GM10266 (cell line): ENCODE data around the gene STXBP3.

ENCODE experiments used
- DNase-seq: peaks from one replicate; pipeline ENCODE4 v3.0.0; 2012; ENCODE audit errors: extremely low spot score
- TF ChIP-seq, protein P1 (sequence below): IDR thresholded peaks from 2 replicates; pipeline ENCODE4 v1.5.1; 2012; ENCODE audit warnings: mild to moderate bottlenecking, low read depth; ENCODE audit not compliant: control insufficient read depth, insufficient read depth; ENCODE audit errors: missing control alignments

The STXBP3 gene

DNA sequence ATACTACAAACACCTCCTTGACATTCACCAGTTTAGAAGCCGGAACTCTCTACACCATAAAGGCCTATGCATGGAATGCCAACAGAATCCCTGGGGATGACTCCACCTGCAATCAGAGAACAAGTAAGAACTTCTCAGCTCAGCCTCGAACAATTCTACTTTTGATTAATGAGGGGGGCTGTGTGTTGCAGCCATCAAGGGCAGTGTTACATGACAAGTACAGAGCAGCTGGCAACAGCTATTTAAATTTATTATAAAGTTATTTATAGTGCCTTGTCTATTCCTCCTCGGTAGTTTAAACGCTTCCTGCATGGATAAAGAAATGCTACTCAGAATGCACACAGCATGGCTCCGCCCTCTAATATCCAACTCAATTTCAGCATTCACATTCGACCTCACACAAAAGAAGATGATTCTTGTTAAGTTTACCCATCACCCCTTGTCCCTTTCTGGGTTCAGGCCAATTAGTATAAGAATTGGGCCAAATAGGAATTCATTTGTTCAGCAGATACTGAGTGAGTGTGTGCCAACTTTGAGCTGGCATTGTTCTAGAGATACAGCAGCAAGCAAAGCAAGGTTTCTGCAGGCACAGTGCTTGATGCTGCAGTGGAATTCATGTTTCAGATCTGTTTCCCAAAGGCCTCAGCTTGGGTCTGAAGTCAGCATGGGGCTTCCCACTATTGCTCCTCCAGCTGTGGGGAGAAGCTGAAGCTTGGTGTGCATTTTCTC lies 27.4 kb upstream of the STXBP3 start:
- no peak for DNase-seq

GRCh38 chr1:108719656-108720435 lies 26.6 kb upstream of the STXBP3 start:
- no peak for DNase-seq
- TF ChIP-seq, protein P1, sequence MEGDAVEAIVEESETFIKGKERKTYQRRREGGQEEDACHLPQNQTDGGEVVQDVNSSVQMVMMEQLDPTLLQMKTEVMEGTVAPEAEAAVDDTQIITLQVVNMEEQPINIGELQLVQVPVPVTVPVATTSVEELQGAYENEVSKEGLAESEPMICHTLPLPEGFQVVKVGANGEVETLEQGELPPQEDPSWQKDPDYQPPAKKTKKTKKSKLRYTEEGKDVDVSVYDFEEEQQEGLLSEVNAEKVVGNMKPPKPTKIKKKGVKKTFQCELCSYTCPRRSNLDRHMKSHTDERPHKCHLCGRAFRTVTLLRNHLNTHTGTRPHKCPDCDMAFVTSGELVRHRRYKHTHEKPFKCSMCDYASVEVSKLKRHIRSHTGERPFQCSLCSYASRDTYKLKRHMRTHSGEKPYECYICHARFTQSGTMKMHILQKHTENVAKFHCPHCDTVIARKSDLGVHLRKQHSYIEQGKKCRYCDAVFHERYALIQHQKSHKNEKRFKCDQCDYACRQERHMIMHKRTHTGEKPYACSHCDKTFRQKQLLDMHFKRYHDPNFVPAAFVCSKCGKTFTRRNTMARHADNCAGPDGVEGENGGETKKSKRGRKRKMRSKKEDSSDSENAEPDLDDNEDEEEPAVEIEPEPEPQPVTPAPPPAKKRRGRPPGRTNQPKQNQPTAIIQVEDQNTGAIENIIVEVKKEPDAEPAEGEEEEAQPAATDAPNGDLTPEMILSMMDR = no peak

More for the DNA sequence above, 27.4 kb upstream of the STXBP3 start:
- TF ChIP-seq, protein P1 = no peak

DNA sequence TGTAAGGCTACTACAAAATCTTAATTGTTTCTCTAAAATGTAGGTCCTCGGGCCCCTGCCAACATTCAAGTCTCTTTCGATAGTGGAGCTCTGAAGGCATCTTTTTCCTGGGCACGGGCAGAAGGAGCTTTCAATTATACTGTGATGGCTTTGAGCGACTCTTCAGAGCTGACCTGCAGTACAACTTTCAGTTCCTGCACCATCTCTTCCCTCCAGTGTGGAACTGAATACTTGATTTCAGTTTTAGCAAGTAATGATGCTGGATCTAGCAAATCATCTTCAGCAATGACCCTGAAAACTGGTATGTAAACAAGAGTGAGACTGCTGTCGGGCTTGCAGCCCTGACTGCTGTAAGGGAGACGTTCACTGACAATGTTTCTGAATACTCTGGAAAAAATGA lies 24.2 kb upstream of the STXBP3 start:
- DNase-seq = no peak
- TF ChIP-seq, protein P1 = no peak

DNA sequence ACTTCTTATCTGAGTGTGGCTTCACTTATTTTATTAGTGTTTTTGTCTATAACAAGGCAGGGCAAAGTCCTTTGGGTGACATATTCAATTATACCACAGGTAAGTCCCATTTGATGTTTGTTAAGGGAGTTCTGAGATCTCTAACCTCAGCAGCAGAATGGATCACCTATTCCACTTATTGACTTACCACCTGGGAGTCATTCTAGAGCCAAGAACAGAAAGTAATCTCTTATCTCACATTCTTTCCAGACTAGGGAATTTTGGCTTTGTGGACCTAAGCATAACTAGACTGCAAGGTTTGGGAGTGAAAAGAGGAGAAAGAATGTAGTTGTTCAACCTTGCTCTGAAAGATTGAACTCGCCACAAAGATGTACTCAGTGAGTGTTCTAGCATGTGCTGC lies 20.6 kb upstream of the STXBP3 start:
- DNase-seq = no peak
- TF ChIP-seq, protein P1 = no peak

DNA sequence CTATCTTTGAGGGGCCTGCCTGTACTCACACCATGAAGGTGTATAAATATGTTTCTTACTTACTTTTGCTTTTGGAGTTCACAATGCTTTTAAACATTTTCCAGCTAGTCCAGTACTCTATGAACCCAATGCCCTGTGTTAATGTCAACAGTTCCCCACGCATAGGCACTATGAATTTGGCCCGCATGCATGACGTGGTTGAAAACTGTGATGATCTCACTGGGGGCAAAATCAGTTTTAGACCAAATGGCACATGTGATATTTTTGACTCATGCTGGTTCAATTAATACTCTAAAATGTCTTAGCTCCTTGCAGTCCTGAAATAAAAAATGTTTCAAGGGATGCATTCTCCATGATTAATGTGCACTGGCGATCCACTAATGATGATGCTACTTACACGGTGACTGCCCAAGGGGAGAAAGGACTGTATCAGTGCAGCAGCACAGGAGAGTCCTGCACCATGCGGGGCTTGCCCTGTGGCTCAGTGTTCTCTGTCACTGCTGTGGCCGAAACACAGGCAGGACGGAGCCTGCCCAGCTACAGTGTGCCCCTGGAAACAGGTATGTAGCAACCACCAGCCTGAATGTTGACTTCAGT lies 18.0 kb upstream of the STXBP3 start:
- no peak for DNase-seq
- TF ChIP-seq, protein P1 = no peak

- DNase-seq = no peak
These were observed 17.0 kb upstream of the STXBP3 start for GRCh38 chr1:108729481-108729880.

More at GRCh38 chr1:108729481-108729880, 17.0 kb upstream of the STXBP3 start:
- TF ChIP-seq, protein P1 = no peak
